ENCODE results near the gene KLF3. TPM values are rescaled to one million over a fixed set of nuclear protein-coding genes. Genes with fewer than 3 reads are reported as not detected.

KLF3 gene
- total and polyA plus RNA-seq, 9 of the 15 experiments (the other 6 are each of a cell fraction or from before 2014, with no cell fraction given): 9.9 to 47.2 (median 18.1) TPM

GRCh38 chr4:38671592-38671940 lies 7.6 kb downstream of the KLF3 start:
- intact Hi-C loops (cut with micrococcal nuclease) (no loop called here), in situ Hi-C loops (cut with MboI) (loop anchor here (5.0 kb wide), 3 partner anchors 134 to 494 kb away; no protein-coding TSS in a partner anchor)
- H3K27me3 ChIP-seq (ENCODE audit: control insufficient read depth in 2 of 2, insufficient read depth in 2 of 2, low read length in 2 of 2): no peaks in the 10 kb centered on the region
- CTCF ChIA-PET (ENCODE audit: low intra/inter-chr PET ratio): no interaction called here
- POLR2A ChIA-PET: interaction anchor here (0.6 kb wide), 1 partner anchor 11 kb away, joined by 3 read pairs; no protein-coding TSS in a partner anchor
- H2AFZ ChIP-seq (ENCODE audit: low read depth, low read length): no peak overlapping the region
- H3K9ac ChIP-seq (ENCODE audit: insufficient read depth in 1 of 2, low read depth in 2 of 2, low read length in 2 of 2): peak overlapping the region; percentile 29 to 65; a peak in 3 of 4 replicates
- ATAC-seq (no peak), FAIRE-seq (no peak), DNase-seq (ENCODE audit: extremely low read depth in 1 of 4, low spot score in 3 of 4) (no peak)
- H3K4me1 ChIP-seq (replicated peaks in 1 of 2; ENCODE audit: control insufficient read depth in 2 of 2, insufficient read depth in 2 of 2, low read length in 2 of 2): peaks cover 41 to 75% of the 10 kb centered on the region in 2 experiments
- BruUV-seq (replicated peaks): no TSS peak
- H3K79me2 ChIP-seq (ENCODE audit: control insufficient read depth, insufficient read depth, low read length): peaks cover 99% of the 10 kb centered on the region
- peak overlapping the region; percentile 79 for H3K4me2 ChIP-seq (ENCODE audit: insufficient read depth, low read length)
- H3K9me3 ChIP-seq (replicated peaks; ENCODE audit: control insufficient read depth, insufficient read depth, low read depth, low read length): no peaks in the 10 kb centered on the region
- H3K27ac ChIP-seq (ENCODE audit: extremely low read depth, low read depth, low read length): peak overlapping the region; percentile 80
- WGBS (ENCODE audit: insufficient coverage, low coverage, missing lambda C conversion rate): 36% methylated on average over 4 of the region's 5 CpGs
- H3K9me1 ChIP-seq (ENCODE audit: control insufficient read depth, insufficient read depth, low read length): no peaks in the 10 kb centered on the region
- peaks cover 28% of the 10 kb centered on the region for H3K36me3 ChIP-seq (ENCODE audit: control insufficient read depth, insufficient read depth, low read length)
- H4K20me1 ChIP-seq (replicated peaks; ENCODE audit: control insufficient read depth, insufficient read depth, low read length): peaks cover 12% of the 10 kb centered on the region; the same call in 1 of the 2 replicates
- H3K4me3 ChIP-seq: no peak overlapping the region; the same call in 1 of the 2 replicates
- TF ChIP-seq GTF2F1 (IDR thresholded peaks at IDR 0.05; ENCODE audit: low read depth, low read length) (no peak), ARID4B (CRISPR knock-in tag; IDR thresholded peaks at IDR 0.05) (0 out of 2 replicates have a peak, but pooled peaks have one; percentile 12), POLR2H (tag; IDR thresholded peaks at IDR 0.05; ENCODE audit: low read depth) (no peak), BRD9 (IDR thresholded peaks at IDR 0.05; ENCODE audit: low read depth, partially characterized antibody) (peak; percentile 45), RAD51 (IDR thresholded peaks at IDR 0.05; ENCODE audit: borderline replicate concordance, low read depth) (no peak), NCOR1 (IDR thresholded peaks at IDR 0.05) (no peak), HMGN3 (IDR thresholded peaks at IDR 0.05; ENCODE audit: borderline replicate concordance, extremely low read depth, insufficient read length, low read depth, low read length) (no peak), ZNF143 (CRISPR knock-in tag; IDR thresholded peaks at IDR 0.05) (no peak), CREB1 (IDR thresholded peaks at IDR 0.05) (no peak), CREB1 (CRISPR knock-in tag; IDR thresholded peaks at IDR 0.05) (no peak), ZNF445 (CRISPR knock-in tag; IDR thresholded peaks at IDR 0.05; ENCODE audit: low read depth) (no peak), ZNF395 (CRISPR knock-in tag; IDR thresholded peaks at IDR 0.05) (peak; percentile 22; the same call in 1 of the 2 replicates), SAFB2 (IDR thresholded peaks at IDR 0.05; ENCODE audit: borderline replicate concordance, low read depth, low read length, severe bottlenecking) (no peak), RBM25 (IDR thresholded peaks at IDR 0.05; ENCODE audit: low read depth, low read length, severe bottlenecking) (peak; percentile 97), TFAM (CRISPR knock-in tag; conservative IDR thresholded peaks at IDR 0.05) (no peak), ATF3 (IDR thresholded peaks at IDR 0.05) (no peak), ATF3 (CRISPR knock-in tag; conservative IDR thresholded peaks at IDR 0.05) (no peak)

Data from K562 (cell line).